GM18502 (cell line): ENCODE results near the gene ZNF37A.
"Not testable (repeated sequence)": the region's sequence is repeated elsewhere in the genome, so short reads cannot be mapped to it uniquely, and the experiment has no call there.

Experiments used
- ATAC-seq: cut with Tn5 transposase; IDR thresholded peaks from one replicate; pipeline ENCODE4 v1.9.1; 2021; ENCODE audit warnings: mild to moderate bottlenecking; ENCODE audit not compliant: unreplicated experiment, poor library complexity

The ZNF37A gene

DNA sequence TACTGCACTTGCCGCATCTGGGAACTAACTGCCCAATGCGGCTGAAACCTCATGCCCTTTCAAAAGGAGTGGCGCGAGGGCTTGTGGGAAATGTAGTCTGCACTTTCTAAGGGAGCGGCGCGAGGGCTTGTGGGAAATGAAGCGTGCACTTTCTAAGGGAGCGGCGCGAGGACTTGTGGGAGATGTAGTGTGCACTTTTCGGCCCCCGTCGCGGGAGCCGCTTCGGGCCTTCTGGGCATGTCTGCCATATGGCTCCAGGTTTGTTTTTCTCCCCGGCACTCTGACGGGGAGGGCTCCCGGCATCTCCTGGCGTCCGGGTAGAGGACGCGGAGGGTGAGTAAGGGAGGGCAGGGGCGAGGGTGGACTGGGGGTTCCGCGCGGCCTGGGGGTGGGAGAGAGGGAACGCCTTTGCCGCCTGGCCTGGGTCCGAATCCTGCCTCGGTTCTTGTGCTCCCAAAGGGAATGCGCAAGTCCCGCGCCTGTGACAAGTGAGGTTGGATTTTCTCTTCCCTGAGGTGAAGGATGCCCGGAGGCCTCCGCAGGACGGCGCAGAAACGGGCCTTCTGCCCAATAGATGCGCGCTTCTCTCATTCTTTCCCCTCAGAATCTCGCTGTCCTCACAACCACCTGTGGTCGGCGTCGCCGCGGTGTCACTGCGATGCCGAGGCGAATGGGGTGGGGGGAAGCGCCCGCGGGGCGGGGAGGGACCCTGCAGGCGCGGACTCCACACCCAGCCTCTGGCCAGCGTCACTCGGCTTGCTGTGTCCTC lies at the start of gene ZNF37A:
ZNF37A (plus strand) TSS at position 180 of the 769 bp plus-strand sequence. CDS start 2,281 bp downstream, outside the sequence.
- peak; percentile 97 for ATAC-seq

DNA sequence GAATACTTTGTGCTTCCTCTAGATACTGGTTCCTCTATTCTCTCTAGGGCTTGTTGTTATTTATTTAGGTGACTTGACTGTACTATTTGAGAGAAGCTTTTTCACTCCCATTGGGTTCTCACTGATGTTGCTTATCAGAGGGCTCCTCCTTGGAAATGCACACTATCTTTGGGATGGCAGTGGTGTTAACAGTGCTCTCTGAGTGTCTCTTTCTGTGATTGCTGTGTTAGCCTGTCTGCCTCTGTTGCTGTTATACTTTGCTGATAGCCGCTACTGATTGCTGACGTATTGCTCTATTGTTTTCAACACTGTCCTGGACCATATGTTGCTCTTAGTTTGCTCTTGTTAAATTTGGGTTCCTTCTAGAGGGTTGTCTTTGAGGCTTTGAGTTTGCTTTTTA lies 49.0 kb upstream of the ZNF37A start:
- ATAC-seq: no peak

- ATAC-seq: peak; percentile 76
Observed at GRCh38 chr10:38047666-38048065, 46.5 kb upstream of the ZNF37A start.

- no peak for ATAC-seq
Observed at GRCh38 chr10:38050212-38050611, 43.9 kb upstream of the ZNF37A start.

DNA sequence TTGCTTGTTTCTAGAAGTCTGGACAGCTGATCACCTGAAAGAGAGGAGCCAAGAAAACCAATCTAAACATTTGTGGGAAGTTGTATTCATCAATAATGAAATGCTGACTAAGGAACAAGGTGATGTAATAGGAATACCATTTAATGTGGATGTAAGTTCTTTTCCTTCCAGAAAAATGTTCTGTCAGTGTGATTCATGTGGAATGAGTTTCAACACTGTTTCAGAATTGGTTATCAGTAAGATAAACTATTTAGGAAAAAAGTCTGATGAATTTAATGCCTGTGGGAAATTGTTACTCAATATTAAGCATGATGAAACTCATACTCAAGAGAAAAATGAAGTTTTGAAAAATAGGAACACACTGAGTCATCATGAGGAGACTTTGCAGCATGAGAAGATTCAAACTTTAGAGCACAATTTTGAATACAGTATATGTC lies 39.8 kb upstream of the ZNF37A start:
- ATAC-seq: no peak

DNA sequence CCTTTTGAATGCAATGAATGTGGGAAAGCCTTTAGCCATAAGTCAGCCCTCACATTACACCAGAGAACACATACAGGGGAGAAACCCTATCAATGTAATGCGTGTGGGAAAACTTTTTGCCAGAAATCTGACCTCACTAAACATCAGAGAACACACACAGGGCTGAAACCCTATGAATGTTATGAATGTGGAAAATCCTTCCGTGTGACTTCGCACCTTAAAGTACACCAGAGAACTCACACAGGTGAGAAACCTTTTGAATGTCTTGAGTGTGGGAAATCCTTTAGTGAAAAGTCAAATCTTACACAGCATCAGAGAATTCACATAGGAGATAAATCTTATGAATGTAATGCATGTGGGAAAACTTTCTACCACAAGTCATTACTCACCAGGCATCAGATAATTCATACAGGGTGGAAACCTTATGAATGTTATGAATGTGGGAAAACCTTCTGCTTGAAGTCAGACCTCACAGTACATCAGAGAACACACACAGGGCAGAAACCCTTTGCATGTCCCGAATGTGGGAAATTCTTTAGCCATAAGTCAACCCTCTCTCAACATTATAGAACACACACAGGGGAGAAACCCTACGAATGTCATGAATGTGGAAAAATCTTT lies 38.8 kb upstream of the ZNF37A start:
- not testable (repeated sequence) for ATAC-seq

DNA sequence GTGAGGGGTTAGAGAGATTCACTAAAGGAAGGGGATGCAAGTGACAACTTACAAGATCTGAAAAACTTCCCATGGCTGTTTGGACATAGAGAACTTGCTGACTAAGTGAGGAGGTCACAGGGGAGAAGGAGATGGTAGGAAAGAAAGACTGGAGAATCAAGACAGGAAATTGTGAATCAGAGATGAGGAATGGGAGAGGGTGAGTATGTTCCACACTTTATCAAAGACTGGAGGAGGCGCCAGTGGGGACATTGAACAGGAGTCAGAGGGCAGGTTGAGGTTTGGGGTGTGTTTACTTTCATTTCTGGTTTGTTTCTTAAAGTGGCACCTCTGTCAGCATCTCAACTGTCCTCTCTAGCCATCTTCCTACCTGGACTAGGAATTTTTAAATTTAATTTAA lies 24.5 kb upstream of the ZNF37A start:
- ATAC-seq: not testable (repeated sequence)

GRCh38 chr10:38070501-38070900 lies 23.6 kb upstream of the ZNF37A start:
- ATAC-seq: no peak

GRCh38 chr10:38072552-38072951 lies 21.6 kb upstream of the ZNF37A start:
- peak; percentile 43 for ATAC-seq

- ATAC-seq: no peak
Observed at GRCh38 chr10:38076687-38077086, 17.4 kb upstream of the ZNF37A start.

GRCh38 chr10:38093318-38093717 lies 819 bp upstream of the ZNF37A start:
- ATAC-seq: not testable (repeated sequence)

DNA sequence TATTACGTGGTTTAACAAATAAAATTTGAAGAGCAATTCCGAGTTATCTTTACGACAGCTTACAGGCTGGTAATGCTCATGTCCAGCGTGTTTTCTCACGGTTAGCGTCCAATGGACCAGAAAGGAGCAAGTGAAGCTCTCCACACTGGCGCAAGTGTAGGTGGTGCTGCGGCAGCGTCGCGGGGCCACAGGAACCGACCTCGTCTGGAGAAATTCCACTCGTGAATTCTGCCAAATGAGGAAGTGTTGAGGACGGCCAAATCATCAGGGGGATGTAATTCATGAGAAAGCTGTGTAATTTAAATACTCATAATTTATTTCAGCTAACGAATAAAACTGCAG lies 350 bp upstream of the ZNF37A start:
- ATAC-seq: peak; percentile 30

GRCh38 chr10:38094927-38095574 lies 914 bp downstream of the ZNF37A start:
- ATAC-seq: no peak

DNA sequence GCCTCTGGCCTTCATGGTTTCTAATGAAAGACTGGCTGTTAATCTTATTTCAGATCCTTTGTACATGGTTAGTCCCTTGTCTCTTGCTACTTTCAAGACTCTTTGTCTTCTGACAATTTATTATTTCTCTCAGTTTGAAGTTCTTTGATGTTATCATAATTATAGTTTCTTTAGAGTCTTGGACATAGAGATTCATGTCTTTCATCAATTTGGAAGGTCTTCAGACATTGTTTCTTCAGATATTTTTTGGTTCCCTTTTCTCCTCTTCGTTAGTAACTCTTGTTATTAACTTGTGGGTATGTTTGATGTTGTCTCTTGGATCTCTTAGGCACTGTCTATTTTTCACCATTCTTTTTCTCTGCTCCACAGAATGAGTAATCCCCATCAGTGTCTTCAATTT lies 8.7 kb downstream of the ZNF37A start:
- ATAC-seq: no peak

GRCh38 chr10:38103756-38104155 lies 9.6 kb downstream of the ZNF37A start:
- ATAC-seq: no peak

GRCh38 chr10:38112159-38112558 lies 18.0 kb downstream of the ZNF37A start:
- no peak for ATAC-seq

GRCh38 chr10:38118072-38118807 lies 24.1 kb downstream of the ZNF37A start:
- no peak for ATAC-seq

DNA sequence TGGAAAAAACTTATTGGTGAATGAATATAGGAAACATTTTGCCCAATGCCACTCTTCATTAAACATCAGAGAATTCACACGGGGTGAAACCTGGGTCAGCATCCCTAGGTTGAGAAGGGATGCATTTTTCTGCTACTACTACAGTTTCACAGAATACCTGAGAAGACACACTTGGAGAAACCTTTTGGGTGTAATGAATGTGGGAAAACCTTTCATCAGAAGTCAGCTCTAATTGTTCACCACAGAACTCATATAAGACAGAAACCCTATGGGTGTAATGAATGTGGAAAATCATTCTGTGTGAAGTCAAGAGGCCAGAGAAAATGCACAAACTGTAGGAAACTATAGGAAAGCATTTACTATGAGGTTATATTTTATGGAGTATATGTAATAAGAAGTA lies 24.9 kb downstream of the ZNF37A start:
- no peak for ATAC-seq

DNA sequence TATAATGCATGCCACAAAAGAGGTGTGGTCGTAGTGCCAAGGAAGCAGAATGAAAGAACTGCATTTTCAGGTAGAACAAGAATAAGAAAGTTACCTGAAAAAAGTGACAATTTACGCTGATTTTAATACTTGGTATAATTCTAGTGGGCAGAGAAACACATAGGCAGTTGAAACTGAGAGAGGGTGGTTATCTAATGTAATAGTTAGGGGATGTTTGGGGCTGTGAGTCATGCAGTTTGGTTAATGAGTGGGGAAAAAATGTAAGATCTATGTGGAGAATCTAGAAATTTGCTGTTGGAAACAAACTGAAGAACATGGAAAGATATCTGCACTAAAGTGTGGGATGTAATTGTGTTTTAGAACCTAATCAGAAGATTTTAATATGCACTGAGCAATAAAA lies 33.7 kb downstream of the ZNF37A start:
- no peak for ATAC-seq

DNA sequence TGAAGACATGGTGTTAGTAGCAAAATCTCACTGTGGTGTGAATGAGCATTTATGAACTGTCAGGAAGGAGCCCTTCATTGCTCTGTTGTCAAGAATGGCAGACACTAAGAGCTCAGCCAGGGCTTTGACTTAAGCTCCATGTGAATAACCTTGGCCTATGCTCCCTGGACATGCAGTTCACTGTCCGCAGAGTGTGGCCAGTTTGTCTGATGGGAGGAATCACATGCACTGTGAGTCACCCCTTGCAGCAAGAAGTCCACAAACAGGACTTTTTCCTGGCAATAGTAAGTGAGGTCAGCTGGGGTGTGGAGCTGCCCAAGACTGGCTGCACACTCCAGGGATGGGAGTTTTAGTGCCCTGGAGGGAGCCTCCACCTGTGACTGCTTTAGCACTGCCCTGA lies 49.5 kb downstream of the ZNF37A start:
- no peak for ATAC-seq
